ENCODE measurements around the gene LRRC2.

Gene LRRC2

GRCh38 chr3:46571684-46572083, 5.6 kb upstream of the LRRC2 start:
- no peak for TF ChIP-seq CTCF (IDR thresholded peaks at IDR 0.05)

- no peak for TF ChIP-seq CTCF (IDR thresholded peaks at IDR 0.05)
Observed at GRCh38 chr3:46565607-46566039, 479 bp downstream of the LRRC2 start.

- no peak for TF ChIP-seq CTCF (IDR thresholded peaks at IDR 0.05)
Observed at GRCh38 chr3:46565077-46565476, 1.0 kb downstream of the LRRC2 start.

- TF ChIP-seq CTCF (IDR thresholded peaks at IDR 0.05) = no peak
Observed at GRCh38 chr3:46564190-46565021, 1.7 kb downstream of the LRRC2 start.

GRCh38 chr3:46561951-46562350, 4.2 kb downstream of the LRRC2 start:
- no peak for TF ChIP-seq CTCF (IDR thresholded peaks at IDR 0.05)

GRCh38 chr3:46561511-46561910, 4.6 kb downstream of the LRRC2 start:
- TF ChIP-seq CTCF (IDR thresholded peaks at IDR 0.05) = no peak

GRCh38 chr3:46559091-46559704, 6.9 kb downstream of the LRRC2 start:
- TF ChIP-seq CTCF (IDR thresholded peaks at IDR 0.05) = no peak

All from LNCAP (cell line).